GM21576 (cell line): Measurements from ENCODE around the gene FMR1NB.

Experiments used
- ATAC-seq: cut with Tn5 transposase; IDR thresholded peaks from one replicate; pipeline ENCODE4 v1.9.1; 2021; ENCODE audit warnings: mild to moderate bottlenecking, moderate library complexity; ENCODE audit not compliant: unreplicated experiment

FMR1NB gene

GRCh38 chrX:148069759-148070503, 88.8 kb downstream of the FMR1NB start:
- peak; percentile 98 for ATAC-seq

- no peak for ATAC-seq
These were observed 89.4 kb downstream of the FMR1NB start for GRCh38 chrX:148070504-148070877.
